ENCODE measurements around the gene UBE2U.

- TF ChIP-seq CTCF (conservative IDR thresholded peaks at IDR 0.05 in 1 of 2, IDR thresholded peaks at IDR 0.05 in 1 of 2; ENCODE audit: extremely low read depth in 1 of 2, insufficient read depth in 1 of 2, low read depth in 1 of 2, low read length in 2 of 2) (peak; percentile 24 to 61), EZH2 (IDR thresholded peaks at IDR 0.05; ENCODE audit: borderline replicate concordance, low read length) (no peak)
These were observed 39.5 kb upstream of the UBE2U start for GRCh38 chr1:64163970-64164369.

Data from mammary epithelial cell (primary cell).